Endothelial cell of umbilical vein (primary cell): Measurements from ENCODE around the gene CPNE7. TPM values are rescaled to one million over a fixed set of nuclear protein-coding genes. Genes with fewer than 3 reads are reported as not detected.

Experiments used
- BruUV-seq: library from RNA; stranded (reverse); fragments of 400-500 nt; replicated peaks from 2 replicates; lab custom pipeline; 2021; lab: Mats Ljungman, UMichigan
- CTCF ChIA-PET: fragments of 300-600, 350-600 bp; sonication (Branson Sonifier 250); formaldehyde crosslinking; loops from one replicate; lab custom pipeline; 2021; ENCODE audit warnings: antibody characterized with exemption, inconsistent platforms; lab: Charles Lee
- POLR2A ChIA-PET: fragments of 300-600, 350-600 bp; sonication (Branson Sonifier 250); formaldehyde crosslinking; loops from one replicate; lab custom pipeline; 2021; ENCODE audit warnings: antibody characterized with exemption, inconsistent platforms; lab: Charles Lee
- DNase-seq: peaks from one replicate; pipeline ENCODE4 v3.0.0-alpha.2; 2011; ENCODE audit warnings: low read depth, low spot score
- FAIRE-seq: peaks from 2 replicates; lab custom pipeline; 2011; peaks lifted over from hg19 to GRCh38; lab: Jason Lieb, UNC
- H2AFZ ChIP-seq: 2 replicates; pipeline ENCODE4 v1.6.0; 2012; ENCODE audit warnings: low read depth, low read length, control low read depth, inconsistent platforms
- H3K27ac ChIP-seq: 2 replicates; pipeline ENCODE4 v1.5.1; 2011; ENCODE audit warnings: low read depth, mild to moderate bottlenecking, control low read depth, low read length, moderate library complexity; ENCODE audit not compliant: insufficient read depth
- H3K27me3 ChIP-seq, 2 experiments: 2 replicates each; pipeline versions ENCODE4 v1.6.0 to v1.6.1; 2011; ENCODE audit warnings: low read length in 2 of 2, mixed read lengths in 1 of 2; ENCODE audit not compliant: control insufficient read depth in 2 of 2, insufficient read depth in 2 of 2
- H3K36me3 ChIP-seq, 2 experiments: 2 replicates in 1 of 2; 3 replicates in 1 of 2; pipeline ENCODE4 v1.5.1; 2011; ENCODE audit warnings: low read length in 2 of 2, mild to moderate bottlenecking in 1 of 2, moderate library complexity in 1 of 2; ENCODE audit not compliant: control insufficient read depth in 2 of 2, insufficient read depth in 2 of 2; ENCODE audit errors: extremely low read depth in 1 of 2
- H3K4me1 ChIP-seq: 3 replicates; pipeline ENCODE4 v1.5.1; 2011; ENCODE audit warnings: mild to moderate bottlenecking, low read length; ENCODE audit not compliant: control insufficient read depth, insufficient read depth; ENCODE audit errors: extremely low read depth
- H3K4me2 ChIP-seq: 2 replicates; pipeline ENCODE4 v1.6.1; 2011; ENCODE audit warnings: low read length, control low read depth, mixed read lengths; ENCODE audit not compliant: insufficient read depth
- H3K4me3 ChIP-seq, 3 experiments: fragments of 200-600 bp in 1 of 3; sonication (generic), shearing (Covaris generic) in 1 of 3; replicated peaks in 1 of 3; 2 replicates each; pipeline ENCODE4 v1.5.1; 2011 to 2016; ENCODE audit warnings: control low read depth in 3 of 3, low read length in 3 of 3, mild to moderate bottlenecking in 2 of 3, inconsistent platforms in 1 of 3, low read depth in 1 of 3, moderate library complexity in 1 of 3; ENCODE audit not compliant: insufficient read depth in 1 of 3
- H3K79me2 ChIP-seq: 2 replicates; pipeline ENCODE4 v1.6.0; 2012; ENCODE audit warnings: low read length, inconsistent platforms; ENCODE audit not compliant: control insufficient read depth, insufficient read depth
- H3K9ac ChIP-seq: replicated peaks from 2 replicates; pipeline ENCODE3; 2011; ENCODE audit warnings: low read length, control low read depth; ENCODE audit not compliant: insufficient read depth; ENCODE audit errors: extremely low read depth
- H3K9me1 ChIP-seq: replicated peaks from 3 replicates; pipeline ENCODE4 v1.6.0; 2011; ENCODE audit warnings: mild to moderate bottlenecking, low read length; ENCODE audit not compliant: control insufficient read depth, insufficient read depth; ENCODE audit errors: extremely low read depth
- H3K9me3 ChIP-seq: replicated peaks from 2 replicates; pipeline ENCODE4 v1.5.1; 2012; ENCODE audit warnings: low read length, inconsistent platforms; ENCODE audit not compliant: control insufficient read depth, insufficient read depth
- H4K20me1 ChIP-seq: replicated peaks from 2 replicates; pipeline ENCODE3; 2011; ENCODE audit warnings: mild to moderate bottlenecking, low read length; ENCODE audit not compliant: control insufficient read depth, insufficient read depth; ENCODE audit errors: extremely low read depth
- EZH2 ChIP-seq: IDR thresholded peaks from 2 replicates; pipeline ENCODE4 v1.6.1; 2012; ENCODE audit warnings: borderline replicate concordance, low read depth, mild to moderate bottlenecking, moderate library complexity, low read length, inconsistent platforms; ENCODE audit not compliant: severe bottlenecking
- FOS ChIP-seq: IDR thresholded peaks from 2 replicates; pipeline ENCODE4 v1.6.1; 2011; ENCODE audit warnings: mild to moderate bottlenecking, low read length, moderate library complexity, borderline replicate concordance; ENCODE audit not compliant: insufficient read depth
- GATA2 ChIP-seq: IDR thresholded peaks from 2 replicates; pipeline ENCODE4 v1.7.0; 2011; ENCODE audit warnings: low read depth, mild to moderate bottlenecking, moderate library complexity, mixed read lengths, low read length; ENCODE audit not compliant: insufficient read length, insufficient read depth
- JUN ChIP-seq: IDR thresholded peaks from 2 replicates; pipeline ENCODE4 v1.6.1; 2011; ENCODE audit warnings: borderline replicate concordance, low read depth; ENCODE audit not compliant: insufficient read length, insufficient read depth
- MYC ChIP-seq: IDR thresholded peaks from one replicate; pipeline ENCODE4 v1.6.1; 2011; ENCODE audit warnings: mild to moderate bottlenecking, low read depth, low read length
- POLR2A ChIP-seq: IDR thresholded peaks from 2 replicates; pipeline ENCODE4 v1.6.1; 2012; ENCODE audit warnings: low read depth, mild to moderate bottlenecking, control low read depth, low read length
- POLR2AphosphoS5 ChIP-seq: IDR thresholded peaks from 2 replicates; pipeline ENCODE4 v1.6.1; 2012; ENCODE audit warnings: low read depth, mild to moderate bottlenecking, control low read depth, low read length, moderate library complexity; ENCODE audit not compliant: insufficient read depth
- dilution Hi-C: fragments of 300-500 bp; cut with MboI; formaldehyde crosslinking; loops from one replicate; pipeline ENCODE4 v1.15.0; 2019; ENCODE audit warnings: low sequenced_read_pairs; ENCODE audit not compliant: extremely low pct_ligation_motif_present
- intact Hi-C: fragments of 100-400 bp; cut with micrococcal nuclease; formaldehyde crosslinking; loops from one replicate; pipeline ENCODE4 v1.10.0; 2022
- polyA plus RNA-seq, 4 experiments: library from polyadenylated mRNA; depleted of rRNA in 3 of 4; stranded (reverse) in 3 of 4; unstranded in 1 of 4; fragments of >200 nt; gene quantifications; 2 replicates each; pipeline versions ENCODE4 v1.2.1 to v1.2.3, GENCODE V29; 2011 to 2012; ENCODE audit warnings: missing spikeins in 1 of 4
- total RNA-seq: library from RNA; stranded (reverse); gene quantifications from 2 replicates; pipeline ENCODE4 v1.2.3, GENCODE V29; 2021
- TF ChIP-seq, protein P1 (sequence below): IDR thresholded peaks from 2 replicates; pipeline ENCODE4 v1.6.1; 2011; ENCODE audit not compliant: insufficient read depth, insufficient read length
- TF ChIP-seq, protein P2 (sequence below), 2 donors: IDR thresholded peaks; 1 replicate in 1 of 2; 2 replicates in 1 of 2; pipeline ENCODE4 v1.5.1; 2011; ENCODE audit warnings: low read length in 2 of 2, mild to moderate bottlenecking in 2 of 2, moderate library complexity in 2 of 2, control low read depth in 1 of 2, inconsistent platforms in 1 of 2, low read depth in 1 of 2; ENCODE audit not compliant: insufficient read depth in 1 of 2; ENCODE audit errors: extremely low read depth in 1 of 2

CPNE7 gene
- total and polyA plus RNA-seq, 2 donors (not counting 3 experiments of a cell fraction or from before 2014, with no cell fraction given): 2.0 to 5.9 TPM

DNA sequence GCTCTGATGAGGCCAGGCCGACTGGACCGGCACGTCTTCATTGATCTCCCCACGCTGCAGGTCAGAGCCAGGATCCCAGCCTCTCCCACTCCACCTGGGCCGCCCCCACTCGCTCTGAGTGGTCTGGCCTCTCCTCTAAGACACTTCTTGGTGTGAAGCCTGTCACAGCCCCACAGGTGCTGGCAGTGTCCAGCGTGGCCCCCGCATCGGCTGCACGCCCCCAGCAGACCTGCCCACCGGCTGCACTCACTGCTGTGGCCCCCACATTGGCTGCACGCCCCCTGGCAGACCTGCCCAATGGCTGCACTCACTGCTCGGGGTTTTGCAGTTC, 30.9 kb upstream of the CPNE7 start:
- Histone ChIP-seq H3K36me3 (peaks cover 0 to 20% of the 10 kb centered on the region in 2 experiments), H4K20me1 (no peaks in the 10 kb centered on the region), H3K4me1 (no peaks in the 10 kb centered on the region), H2AFZ (no peak overlapping the region), H3K79me2 (no peaks in the 10 kb centered on the region), H3K9me1 (no peaks in the 10 kb centered on the region), H3K4me3 (no peak overlapping the region), H3K4me2 (no peak overlapping the region), H3K27me3 (no peaks in the 10 kb centered on the region), H3K9ac (no peak overlapping the region), H3K9me3 (no peaks in the 10 kb centered on the region), H3K27ac (no peak overlapping the region)
- CTCF ChIA-PET: interaction anchor here (1.7 kb wide), 1 partner anchor 12 kb away, joined by 5 read pairs; no protein-coding TSS in a partner anchor
- FAIRE-seq: no peak
- TF ChIP-seq, protein P1, sequence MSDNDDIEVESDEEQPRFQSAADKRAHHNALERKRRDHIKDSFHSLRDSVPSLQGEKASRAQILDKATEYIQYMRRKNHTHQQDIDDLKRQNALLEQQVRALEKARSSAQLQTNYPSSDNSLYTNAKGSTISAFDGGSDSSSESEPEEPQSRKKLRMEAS: no peak
- TF ChIP-seq MYC: no peak
- POLR2A ChIA-PET: no interaction called here
- no TSS peak for BruUV-seq
- DNase-seq: no peak
- intact Hi-C loops: no loop called here
- dilution Hi-C loops: no loop called here

DNA sequence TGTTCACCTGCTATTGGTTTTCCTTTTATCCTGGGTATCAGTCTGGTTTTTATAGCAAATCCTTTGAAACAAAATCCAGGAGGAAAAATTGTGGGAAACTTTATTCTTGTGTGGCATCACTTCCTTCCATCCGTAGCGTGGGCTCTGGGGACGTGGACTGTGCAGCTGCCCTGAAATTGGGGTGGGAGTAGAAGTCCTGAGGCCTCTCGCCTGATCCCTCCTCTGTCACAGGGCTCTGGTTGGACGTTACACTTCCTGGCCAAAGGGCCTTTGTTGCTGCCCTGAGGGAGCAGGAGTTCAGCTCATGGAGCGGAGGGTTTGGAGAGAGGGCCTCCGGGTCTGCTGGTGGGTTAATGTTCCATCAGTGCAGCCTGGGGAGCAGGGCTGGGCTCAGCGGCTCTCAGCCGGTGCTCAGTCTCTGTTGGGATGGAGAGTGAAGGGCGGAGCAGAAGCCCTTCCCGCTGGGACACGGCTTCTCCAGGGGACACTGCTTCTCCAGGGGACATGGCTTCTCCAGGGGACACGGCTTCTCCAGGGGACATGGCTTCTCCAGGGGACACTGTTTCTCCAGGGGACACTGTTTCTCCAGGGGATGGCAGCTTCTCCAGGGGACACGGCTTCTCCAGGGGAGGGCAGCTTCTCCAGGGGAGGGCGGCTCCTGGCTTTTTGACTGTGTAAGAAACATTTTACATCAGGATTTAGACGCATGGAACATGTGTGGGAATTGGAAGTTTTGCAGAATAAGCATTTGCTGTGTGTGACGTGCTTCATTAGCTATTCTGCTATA, 30.3 kb upstream of the CPNE7 start:
- Histone ChIP-seq H3K4me1 (no peaks in the 10 kb centered on the region), H3K36me3 (peaks cover 2 to 20% of the 10 kb centered on the region in 2 experiments), H3K4me2 (no peak overlapping the region), H4K20me1 (no peaks in the 10 kb centered on the region), H3K27me3 (no peaks in the 10 kb centered on the region), H2AFZ (no peak overlapping the region), H3K79me2 (no peaks in the 10 kb centered on the region), H3K27ac (no peak overlapping the region), H3K9me3 (no peaks in the 10 kb centered on the region), H3K9me1 (no peaks in the 10 kb centered on the region), H3K9ac (no peak overlapping the region), H3K4me3 (no peak overlapping the region)
- dilution Hi-C loops: no loop called here
- TF ChIP-seq POLR2A (no peak), POLR2AphosphoS5 (no peak), EZH2 (no peak), GATA2 (no peak), MYC (no peak), JUN (no peak), FOS (no peak)
- TF ChIP-seq, protein P2, sequence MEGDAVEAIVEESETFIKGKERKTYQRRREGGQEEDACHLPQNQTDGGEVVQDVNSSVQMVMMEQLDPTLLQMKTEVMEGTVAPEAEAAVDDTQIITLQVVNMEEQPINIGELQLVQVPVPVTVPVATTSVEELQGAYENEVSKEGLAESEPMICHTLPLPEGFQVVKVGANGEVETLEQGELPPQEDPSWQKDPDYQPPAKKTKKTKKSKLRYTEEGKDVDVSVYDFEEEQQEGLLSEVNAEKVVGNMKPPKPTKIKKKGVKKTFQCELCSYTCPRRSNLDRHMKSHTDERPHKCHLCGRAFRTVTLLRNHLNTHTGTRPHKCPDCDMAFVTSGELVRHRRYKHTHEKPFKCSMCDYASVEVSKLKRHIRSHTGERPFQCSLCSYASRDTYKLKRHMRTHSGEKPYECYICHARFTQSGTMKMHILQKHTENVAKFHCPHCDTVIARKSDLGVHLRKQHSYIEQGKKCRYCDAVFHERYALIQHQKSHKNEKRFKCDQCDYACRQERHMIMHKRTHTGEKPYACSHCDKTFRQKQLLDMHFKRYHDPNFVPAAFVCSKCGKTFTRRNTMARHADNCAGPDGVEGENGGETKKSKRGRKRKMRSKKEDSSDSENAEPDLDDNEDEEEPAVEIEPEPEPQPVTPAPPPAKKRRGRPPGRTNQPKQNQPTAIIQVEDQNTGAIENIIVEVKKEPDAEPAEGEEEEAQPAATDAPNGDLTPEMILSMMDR (IDR thresholded peaks at IDR 0.05; ENCODE audit: extremely low read depth in 1 of 2, insufficient read depth in 1 of 2, low read depth in 1 of 2, low read length in 2 of 2): no peak
- TF ChIP-seq, protein P1: no peak
- FAIRE-seq (no peak), DNase-seq (no peak)
- no TSS peak for BruUV-seq
- ChIA-PET CTCF (interaction anchor here (1.7 kb wide), 1 partner anchor 12 kb away, joined by 5 read pairs; no protein-coding TSS in a partner anchor), POLR2A (no interaction called here)
- intact Hi-C loops: no loop called here
